RKO (cell line): ENCODE data around the gene CNTNAP2.

Experiments used
- DNase-seq: peaks from one replicate; pipeline ENCODE4 v3.0.0-alpha.2; 2016; ENCODE audit warnings: low spot score

Gene CNTNAP2

DNA sequence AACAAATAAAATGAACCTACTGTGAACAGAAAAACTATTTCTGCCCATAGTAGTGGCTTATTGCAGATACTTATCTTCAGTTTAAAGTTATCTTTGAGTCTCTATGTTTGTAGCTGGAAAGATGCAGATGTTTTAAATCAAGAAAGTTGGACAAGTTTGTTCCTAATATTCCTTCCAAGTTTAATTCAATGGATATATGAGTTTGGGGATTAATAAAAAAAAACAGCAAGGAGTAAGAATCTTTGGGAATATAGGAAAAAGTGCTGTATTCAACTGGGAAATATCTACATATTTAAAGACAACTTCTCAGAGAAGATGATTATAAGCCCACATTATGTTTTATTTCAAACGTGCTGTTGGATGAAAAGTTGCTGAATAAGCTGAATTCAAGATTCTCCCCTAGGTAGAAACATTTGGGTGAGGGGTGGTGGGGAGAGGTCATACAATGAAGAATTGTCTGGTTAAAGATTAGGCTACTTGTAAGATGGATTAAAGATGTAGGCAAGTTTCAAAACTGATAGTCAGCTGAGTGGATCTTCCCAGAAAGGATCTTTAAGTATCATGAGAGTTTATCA, 1135.2 kb downstream of the CNTNAP2 start:
- DNase-seq = no peak

DNA sequence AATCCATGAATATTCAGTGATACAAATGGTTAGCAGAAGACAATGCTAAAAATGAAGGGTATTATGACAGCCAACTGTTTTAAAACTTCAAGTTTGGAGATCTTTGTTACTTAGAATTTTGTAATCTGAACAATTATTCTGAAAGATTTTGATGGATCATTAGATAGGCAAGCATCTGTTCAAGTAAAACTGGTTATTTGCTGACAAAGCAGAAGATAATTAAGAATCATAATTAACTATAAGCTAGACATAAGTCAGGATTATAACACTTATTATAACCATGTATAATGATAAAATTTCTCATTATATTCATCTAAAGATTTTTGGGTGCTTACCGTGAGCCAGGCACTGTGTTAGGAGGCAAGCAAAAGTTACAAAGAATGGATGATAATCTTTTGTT, 1145.1 kb downstream of the CNTNAP2 start:
- DNase-seq = no peak

DNA sequence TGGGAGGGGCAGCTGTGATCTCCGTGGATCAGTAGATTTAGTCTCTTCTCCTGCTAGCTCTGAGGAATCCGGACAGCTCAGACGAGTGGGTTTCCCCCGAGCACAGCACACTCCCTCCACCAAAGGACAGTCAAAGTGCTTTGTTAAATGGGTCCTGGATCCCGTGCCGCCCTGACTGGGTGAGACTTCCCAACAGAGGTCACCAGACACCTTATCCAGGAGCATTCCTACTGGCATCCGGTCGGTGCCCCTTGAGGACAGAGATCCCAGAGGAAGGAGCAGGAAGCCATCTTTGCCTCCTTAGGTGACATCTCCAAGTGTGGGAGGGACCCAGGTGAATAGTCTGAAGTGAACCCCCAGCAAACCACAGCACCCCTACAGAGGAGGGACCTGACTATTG, 1148.9 kb downstream of the CNTNAP2 start:
- DNase-seq = no peak

DNA sequence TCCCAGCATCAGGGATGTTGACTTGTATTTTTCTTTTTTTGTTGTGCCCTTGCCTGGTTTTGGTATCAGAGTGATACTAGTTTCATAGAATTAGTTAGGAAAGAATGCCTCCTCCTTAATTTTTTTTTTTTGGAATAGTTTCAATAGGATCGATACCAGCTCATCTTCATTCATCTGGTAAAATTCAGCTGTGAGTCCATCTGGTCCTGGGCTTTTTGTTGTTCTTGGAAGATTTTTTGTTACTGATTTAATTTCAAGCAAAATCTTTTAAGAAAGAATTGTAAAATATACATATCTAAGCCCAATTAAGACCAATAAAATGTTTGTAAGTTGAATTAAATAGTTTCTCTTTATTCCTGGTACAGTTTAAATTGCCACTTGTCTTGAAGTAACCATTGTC, 1159.5 kb downstream of the CNTNAP2 start:
- DNase-seq = no peak

DNA sequence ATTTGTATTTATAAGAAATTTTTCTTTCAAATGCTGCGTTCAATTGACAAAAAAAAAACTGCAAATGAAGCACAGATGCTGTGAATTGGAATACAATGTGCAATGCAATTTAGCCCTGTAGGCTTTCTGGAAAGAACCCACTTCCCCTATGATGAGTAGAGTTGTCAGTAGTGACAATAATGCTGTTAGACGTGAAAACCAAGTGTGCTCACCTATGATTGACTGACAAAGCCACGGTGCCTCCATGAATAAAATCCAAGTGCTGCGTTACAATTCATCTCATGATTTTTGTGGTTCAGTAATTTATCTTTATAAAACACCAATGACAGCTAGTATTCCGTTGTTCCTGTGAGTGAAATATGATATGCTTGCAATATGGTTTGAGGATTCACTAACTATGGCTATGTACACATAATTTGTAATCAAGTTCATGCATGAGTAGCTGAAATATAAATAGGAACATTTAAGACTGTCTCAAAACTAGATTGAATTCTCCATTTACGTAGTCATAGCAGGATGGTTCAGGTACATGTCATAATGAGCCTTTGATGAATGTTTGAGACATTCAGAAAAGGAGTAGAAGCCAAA, 1160.3 kb downstream of the CNTNAP2 start:
- DNase-seq = no peak

DNA sequence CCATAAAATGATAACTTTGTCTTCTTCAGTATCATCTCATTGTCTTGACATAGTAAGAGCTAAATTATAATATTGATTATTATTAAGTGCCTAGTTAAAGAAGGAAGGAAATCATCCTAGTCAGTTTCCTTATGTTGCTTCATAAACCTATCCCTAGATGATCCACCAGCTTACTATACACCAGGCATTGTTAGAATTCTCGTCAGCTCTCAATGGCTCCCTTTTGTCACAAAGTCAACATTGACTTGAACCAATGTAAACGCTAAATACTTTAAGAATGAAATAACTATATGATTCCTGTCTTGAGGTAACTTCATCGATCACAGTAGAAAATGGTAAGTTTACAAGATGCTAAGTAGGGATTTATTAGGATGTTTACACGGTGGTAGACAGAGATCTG, 1162.9 kb downstream of the CNTNAP2 start:
- DNase-seq = no peak

DNA sequence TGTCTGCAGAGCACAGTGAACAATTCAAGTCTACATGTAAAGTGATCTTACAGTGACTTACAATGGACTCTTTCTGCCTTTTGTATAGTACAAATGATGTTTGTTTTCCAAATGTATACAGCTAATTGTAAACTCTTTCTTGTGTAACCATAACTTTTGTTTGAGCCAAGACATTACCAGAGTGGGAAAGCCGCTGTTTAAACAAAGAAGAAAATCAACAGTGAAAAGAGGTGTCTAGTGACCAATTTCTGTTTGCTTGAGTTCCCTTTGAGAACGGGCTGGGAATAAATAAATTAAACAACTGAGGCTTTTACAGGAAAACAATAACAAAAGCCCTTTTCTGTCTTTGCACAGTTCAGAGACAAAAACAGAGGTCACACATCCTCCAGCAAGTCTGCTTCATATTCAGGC, 1163.4 kb downstream of the CNTNAP2 start:
- no peak for DNase-seq

DNA sequence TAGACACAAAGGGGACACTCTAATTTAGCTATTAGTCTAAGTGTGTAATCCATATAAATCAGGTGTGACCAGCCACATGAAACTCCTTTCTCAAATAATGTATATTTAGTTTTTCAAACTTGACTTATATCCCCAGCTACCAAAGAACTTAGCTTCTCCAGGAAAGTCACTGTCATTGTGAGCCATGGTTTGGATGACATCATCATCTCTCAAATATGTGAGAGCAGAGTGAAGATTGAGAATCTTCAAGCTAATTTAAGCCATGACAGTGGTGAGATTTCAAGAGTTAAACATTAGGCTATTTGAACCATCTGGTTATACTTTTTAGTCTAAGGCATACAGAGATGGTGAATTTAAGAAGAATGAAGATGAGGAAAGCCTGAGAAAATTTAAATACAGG, 1165.6 kb downstream of the CNTNAP2 start:
- DNase-seq = no peak

DNA sequence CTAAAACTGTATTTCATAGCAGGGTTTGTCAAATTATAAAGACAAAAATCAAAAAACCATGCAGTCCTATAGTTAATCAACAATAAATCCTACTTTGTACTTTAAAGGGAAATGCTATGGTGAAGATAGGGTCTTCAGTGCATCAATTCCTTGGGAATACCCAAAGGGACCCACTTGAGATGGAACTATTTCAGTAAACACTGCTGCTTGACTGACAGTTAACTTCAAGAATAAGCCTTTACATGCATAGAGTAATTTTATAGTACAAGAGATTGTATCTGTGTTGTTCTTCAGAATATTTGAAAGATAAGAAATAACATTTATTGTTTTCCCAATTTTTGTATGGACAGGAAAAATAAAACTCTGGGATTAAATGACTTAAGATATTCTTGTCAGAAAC, 1179.6 kb downstream of the CNTNAP2 start:
- DNase-seq = no peak

DNA sequence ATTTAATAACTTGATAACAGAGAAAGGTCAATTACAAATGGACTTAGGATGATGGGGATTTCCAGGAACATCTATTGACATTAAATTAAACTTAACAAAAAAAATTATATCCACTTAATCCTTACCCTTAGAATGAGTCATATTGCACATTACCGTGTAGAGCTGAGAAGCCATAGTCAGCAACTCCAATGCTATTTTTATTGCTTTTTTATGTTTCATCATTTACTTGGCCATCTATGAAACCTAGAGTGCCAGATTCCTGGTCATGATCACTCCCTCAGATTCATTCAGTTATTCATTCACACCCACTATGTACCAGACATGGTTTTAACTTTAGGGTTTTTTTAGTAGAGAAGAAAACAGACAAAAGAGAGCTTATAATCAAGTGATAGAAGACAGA, 1180.4 kb downstream of the CNTNAP2 start:
- no peak for DNase-seq

DNA sequence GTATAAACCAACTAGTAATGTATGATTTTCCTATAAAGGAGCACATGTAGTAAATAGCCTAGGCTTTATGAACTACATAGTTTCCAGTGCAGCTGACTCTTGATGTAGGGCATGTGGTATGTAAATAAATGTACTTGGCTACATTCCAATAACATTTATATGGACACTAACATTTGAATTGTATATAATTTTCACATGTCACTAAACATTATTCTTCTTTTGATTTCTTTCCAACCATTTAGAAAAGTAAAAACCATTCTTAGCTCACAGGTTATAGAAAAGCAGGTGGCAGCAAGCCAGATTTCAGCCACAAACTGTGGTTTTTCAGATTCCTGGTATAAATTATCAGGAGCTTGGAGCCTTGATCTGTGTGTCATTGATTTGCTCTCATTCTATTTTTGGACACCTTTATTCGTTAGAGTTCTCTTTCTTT, 1182.0 kb downstream of the CNTNAP2 start:
- no peak for DNase-seq

DNA sequence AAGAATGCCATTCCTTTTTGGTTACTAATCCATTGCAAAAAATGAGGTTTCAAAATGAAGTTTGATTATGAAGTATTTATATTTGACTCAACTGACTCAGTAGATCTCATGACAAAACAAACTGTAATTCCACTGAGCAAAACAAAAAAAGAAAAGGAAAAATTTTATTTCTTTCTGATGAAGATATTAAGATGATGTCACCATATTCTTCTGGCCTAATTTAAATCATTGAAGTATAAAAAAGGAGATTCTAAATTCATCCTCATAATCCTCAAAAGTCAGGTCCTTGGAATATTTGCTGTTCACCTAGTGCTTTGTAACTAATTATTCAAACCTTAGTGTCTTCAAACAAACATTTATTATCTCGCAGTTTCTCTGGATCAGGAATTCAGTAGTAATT, 1183.7 kb downstream of the CNTNAP2 start:
- no peak for DNase-seq

DNA sequence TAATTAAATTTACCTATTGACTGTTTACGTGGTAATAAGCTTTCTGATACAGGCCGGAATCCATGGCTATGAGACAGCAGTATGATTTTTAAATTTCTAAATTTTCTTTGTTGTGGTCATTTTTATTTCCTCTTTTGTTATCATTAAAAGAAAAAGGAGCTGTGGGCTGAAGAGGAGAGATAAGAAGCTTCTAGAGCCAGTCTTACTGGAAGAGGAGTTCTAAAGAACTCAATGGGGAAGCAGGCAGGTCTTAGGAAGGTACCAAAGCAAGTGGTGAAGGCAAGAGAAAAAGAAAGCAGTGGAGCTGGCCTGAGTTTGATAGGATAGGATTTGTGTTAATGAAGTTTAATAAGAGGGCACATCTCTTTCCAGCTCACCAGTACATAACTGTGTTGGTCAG, 1187.8 kb downstream of the CNTNAP2 start:
- DNase-seq = no peak

DNA sequence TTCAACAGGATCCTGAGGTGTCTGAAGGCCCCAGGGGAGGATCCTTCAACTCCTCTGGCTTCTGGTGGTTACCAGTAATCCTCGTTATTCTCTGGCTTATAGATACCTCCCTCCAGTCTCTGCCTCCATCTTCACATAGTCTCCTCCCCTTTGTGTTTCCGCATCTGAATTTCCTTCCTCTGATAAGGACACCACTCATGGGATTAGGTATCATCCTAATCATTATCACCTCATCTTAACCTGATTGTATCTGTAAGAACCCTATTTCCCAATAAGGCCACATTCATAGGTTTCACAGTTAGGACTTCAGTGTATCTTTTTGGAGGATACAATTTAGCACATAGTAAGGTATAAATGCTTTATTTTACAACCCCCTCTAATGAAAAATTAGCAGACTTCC, 1189.2 kb downstream of the CNTNAP2 start:
- no peak for DNase-seq

DNA sequence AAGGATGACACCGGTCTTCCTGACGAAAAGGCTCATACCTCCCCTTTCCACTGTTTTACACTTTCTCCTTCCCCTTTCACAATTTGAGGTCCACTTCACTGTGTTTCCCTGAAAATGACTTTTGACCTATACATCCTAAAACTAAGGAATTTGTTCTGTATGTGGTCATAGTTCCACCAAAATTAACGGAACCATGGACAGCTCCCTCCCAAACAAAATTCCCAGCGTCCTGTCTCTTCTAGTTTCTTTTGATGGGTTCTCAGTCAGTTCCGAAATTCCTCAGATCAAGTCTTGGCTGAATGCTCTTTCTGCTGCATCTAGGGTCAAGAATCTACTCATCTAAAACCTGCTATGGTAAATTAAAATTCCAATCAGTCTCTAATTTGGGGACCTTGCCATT, 1191.9 kb downstream of the CNTNAP2 start:
- DNase-seq = no peak

DNA sequence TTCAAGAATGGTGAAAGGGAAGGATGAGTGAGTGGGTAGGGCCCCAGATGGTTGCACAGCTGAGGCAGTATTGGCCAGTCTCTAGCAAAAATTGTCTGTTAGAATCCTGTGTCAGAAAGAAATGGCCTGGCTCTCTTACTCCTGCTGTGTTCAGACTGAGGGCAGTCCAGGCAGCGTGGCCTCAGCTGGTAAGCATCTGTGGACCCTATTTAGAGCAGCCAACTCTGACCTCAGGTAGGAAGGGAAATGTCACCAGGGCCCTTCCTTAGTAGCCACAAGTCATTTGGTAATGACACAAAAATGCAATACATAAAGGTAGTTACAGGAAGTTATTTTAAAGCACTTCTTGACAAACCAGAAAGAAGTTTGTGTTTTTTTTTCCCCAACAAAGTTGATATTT, 1194.7 kb downstream of the CNTNAP2 start:
- no peak for DNase-seq

DNA sequence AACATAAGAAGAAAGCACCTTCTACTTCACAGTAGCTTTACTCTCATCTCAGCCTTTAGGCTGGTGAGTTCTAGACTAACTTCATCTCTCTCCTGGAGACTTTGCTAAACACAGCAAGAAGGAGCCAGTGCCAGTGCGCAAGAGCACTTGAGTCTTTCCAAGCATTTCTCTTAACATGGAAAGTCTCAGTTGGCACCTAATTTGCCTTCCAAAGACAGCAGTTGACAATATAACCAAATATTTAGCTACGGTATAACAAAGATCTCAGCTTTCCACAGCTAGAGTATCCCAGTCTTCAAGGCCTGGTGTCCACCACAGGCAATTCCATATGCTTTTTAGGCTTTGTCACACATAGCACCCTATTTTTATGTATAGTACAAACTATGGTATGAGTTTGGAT, 1204.9 kb downstream of the CNTNAP2 start:
- DNase-seq = no peak

DNA sequence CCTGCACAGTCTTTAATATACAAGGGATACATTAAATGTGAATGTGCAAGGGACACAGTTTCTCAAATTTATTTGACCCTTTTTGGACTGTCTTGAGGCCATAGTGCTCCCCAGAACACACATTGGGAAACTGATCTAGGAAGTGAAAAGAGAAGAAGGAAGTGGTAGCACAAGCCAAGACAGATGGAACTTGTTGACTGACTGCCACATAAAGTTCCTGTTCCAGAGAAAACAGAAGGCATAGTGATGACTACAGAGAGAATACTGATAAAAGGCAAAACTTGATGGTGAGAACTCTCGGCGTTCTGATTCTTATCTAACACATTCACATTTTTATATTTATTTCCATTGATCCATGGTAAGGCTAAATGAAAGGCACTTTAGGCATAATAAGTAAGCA, 1216.4 kb downstream of the CNTNAP2 start:
- DNase-seq = no peak

DNA sequence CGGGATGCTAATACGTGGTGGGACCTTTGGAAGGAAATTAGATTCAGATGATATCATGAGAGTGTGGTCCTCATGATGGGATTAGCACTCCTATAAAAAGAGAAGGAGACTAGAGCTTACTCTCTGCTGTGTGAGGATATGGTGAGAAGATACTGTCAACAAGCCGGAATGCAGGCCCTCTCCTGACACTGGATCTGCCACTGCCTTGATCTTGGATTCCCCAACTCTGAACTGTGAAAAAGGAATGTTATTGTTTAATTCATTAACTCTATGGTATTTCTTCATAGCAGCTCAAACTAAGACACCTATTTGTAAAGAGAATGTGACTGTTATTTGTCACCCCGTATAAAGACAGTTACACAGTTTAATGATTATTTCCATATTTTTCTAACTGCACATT, 1246.5 kb downstream of the CNTNAP2 start:
- DNase-seq = no peak

DNA sequence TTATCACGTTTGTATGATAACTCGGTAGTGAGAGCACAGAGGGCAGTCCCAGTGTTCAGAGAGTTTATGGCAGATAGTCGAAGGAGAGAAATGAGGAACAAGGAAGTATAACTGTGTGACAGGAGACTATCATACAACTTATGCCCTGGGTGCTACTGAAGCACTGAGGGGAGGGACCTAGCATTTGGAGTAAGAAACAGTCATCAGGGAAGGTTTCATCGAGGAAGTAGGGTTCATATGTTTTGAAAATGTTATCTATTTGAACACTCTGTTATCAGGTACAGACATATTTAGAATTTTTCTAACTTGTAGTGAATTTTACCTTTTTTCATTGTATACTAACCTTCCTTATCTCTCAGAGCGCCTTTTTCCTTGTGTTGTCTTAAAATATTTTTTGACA, 1259.6 kb downstream of the CNTNAP2 start:
- DNase-seq = no peak

DNA sequence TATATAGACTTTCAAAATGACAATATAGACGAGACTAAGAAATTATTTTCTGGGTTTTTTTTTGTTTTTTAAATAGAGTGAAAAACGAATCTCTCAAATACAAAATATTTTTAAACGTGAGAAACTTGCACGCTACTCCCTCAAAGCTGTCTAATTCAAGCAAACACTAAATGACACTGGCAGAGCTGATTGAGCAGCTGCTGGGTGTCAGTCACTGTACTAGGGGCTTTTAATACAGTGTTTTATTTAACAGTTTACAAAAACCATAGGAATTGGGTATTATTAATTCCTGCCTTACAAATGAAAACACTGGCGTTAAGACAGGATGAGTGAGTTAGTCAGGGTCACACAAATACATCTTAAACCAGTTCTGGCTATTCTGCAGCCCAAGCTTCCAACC, 1264.3 kb downstream of the CNTNAP2 start:
- DNase-seq = no peak

DNA sequence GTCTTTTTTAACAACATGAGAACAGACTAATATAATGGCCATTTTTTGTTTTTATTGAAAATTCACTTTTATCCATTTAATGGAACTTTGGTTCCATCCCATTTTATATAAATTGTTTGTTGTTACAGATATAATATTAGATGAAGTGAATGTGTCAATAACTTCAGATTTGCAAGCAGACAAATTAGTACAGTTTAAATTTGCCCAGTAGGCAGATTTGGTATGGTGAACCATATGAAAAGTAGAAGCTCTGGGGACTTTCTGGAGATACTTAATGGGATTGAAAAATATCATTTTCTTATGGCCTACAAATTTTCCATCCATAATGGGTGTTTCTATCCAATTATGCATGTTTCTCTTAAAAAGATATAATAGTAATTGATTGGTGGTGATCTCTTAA, 1277.7 kb downstream of the CNTNAP2 start:
- no peak for DNase-seq

DNA sequence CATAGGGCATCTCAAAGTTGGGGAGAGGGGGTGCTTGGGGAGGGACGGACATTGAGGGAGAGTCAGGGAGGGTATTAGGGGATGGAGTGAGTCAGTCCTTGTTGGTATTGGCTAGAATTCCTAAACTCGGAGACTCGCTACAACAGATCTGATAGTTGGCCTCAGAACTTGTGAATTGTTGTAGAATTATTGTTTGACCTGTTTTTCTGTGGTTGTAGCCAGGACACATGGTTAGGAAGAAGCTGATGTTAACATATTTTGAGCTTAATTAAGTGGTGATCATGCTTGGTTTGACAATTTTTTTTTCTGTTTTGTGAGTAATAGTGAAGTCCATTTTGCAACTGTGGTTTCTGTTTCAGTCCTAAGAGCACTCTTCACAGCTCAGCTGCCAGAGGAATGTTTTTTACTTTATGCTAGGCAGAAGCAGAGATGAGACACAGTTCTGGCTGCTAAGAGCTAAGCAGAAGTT, 1283.7 kb downstream of the CNTNAP2 start:
- DNase-seq = no peak

DNA sequence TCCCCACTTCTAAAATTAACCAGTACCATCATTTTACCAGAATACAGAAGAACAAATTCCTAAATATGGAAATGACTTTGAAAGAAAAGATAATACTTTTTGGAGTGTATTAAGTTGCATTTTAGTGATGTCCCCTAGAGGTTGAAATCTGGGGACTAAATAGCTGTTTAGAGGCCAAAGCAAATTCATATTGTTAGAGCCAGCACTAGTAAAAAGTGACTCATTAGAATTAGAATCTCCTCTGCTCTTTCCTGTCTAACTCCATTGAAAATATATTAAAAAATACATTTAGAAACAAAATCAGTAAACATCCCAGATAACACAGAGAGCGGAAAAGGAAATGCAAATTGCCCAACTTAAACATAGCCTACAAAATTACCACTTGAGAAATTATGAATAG, 1284.3 kb downstream of the CNTNAP2 start:
- no peak for DNase-seq
